ENCODE results near the gene CALD1.

GRCh38 chr7:134856091-134856490 is 76.7 kb downstream of the CALD1 start:
- TF ChIP-seq POLR2A (IDR thresholded peaks at IDR 0.05) (no peak), CTCF (IDR thresholded peaks at IDR 0.05) (no peak)

Data from uterus (tissue), 2 donors.